SK-N-MC (cell line): ENCODE data around the gene TCN2.
"Not testable (repeated sequence)": the region's sequence is repeated elsewhere in the genome, so short reads cannot be mapped to it uniquely, and the experiment has no call there.

Source experiments
- DNase-seq: peaks from one replicate; pipeline ENCODE4 v3.0.0-alpha.2; 2011; ENCODE audit warnings: low read depth, low spot score
- H3K27ac ChIP-seq: fragments of 200-600 bp; sonication (generic); 2 replicates; pipeline ENCODE4 v1.5.1; 2016; ENCODE audit warnings: mixed run types
- H3K36me3 ChIP-seq: fragments of 200-600 bp; sonication (generic); 2 replicates; pipeline ENCODE4 v1.6.1; 2017; ENCODE audit warnings: antibody characterized with exemption, low read length, mixed read lengths; ENCODE audit not compliant: insufficient read depth
- H3K4me3 ChIP-seq: fragments of 200-600 bp; sonication (generic); 2 replicates; pipeline ENCODE4 v1.5.1; 2016
- H3K9ac ChIP-seq: fragments of 200-600 bp; sonication (generic); 2 replicates; pipeline ENCODE4 v1.8.0; 2017; ENCODE audit warnings: mixed run types, mixed read lengths; ENCODE audit not compliant: insufficient read length
- H3K9me3 ChIP-seq: fragments of 200-600 bp; sonication (generic); 2 replicates; pipeline ENCODE4 v1.6.1; 2017; ENCODE audit warnings: low read depth, mild to moderate bottlenecking, antibody characterized with exemption, low read length, moderate library complexity, mixed read lengths
- EZH2 ChIP-seq: fragments of 200-600 bp; sonication (generic); IDR thresholded peaks from one replicate; pipeline ENCODE4 v1.6.1; 2017; ENCODE audit warnings: antibody characterized with exemption
- FOXP2 ChIP-seq: optimal IDR thresholded peaks from 2 replicates; pipeline ENCODE3; 2011; ENCODE audit warnings: mild to moderate bottlenecking, moderate library complexity; ENCODE audit not compliant: insufficient read depth; ENCODE audit errors: extremely low read length, control extremely low read depth
- POLR2AphosphoS5 ChIP-seq: IDR thresholded peaks from 2 replicates; pipeline ENCODE4 v1.6.1; 2012; ENCODE audit warnings: mild to moderate bottlenecking, low read depth, low read length, borderline replicate concordance

The TCN2 gene

DNA sequence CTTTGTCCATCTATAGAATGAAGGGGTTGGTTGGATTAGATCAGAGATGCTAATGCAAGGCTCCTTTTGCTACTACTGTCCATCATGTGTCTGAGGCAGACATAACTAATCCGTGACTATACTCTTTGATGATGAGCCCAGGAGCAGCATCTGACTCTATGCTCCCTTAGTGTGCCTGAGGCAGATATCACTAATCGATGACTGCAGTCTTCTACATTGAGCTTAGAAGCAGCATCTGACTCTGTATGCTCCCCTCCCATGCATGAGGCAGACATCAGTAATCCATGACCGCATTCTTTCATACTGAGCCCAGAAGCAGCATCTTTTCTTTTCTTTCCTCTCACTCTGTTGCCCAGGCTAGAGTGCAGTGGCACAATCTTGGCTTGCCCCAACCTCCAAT lies 4.2 kb downstream of the TCN2 start:
- Histone ChIP-seq H3K36me3 (no peaks in the 10 kb centered on the region), H3K9ac (no peak overlapping the region), H3K4me3 (no peak overlapping the region), H3K9me3 (no peaks in the 10 kb centered on the region), H3K27ac (no peak overlapping the region)
- DNase-seq: no peak
- TF ChIP-seq EZH2 (no peak), FOXP2 (no peak), POLR2AphosphoS5 (no peak)

DNA sequence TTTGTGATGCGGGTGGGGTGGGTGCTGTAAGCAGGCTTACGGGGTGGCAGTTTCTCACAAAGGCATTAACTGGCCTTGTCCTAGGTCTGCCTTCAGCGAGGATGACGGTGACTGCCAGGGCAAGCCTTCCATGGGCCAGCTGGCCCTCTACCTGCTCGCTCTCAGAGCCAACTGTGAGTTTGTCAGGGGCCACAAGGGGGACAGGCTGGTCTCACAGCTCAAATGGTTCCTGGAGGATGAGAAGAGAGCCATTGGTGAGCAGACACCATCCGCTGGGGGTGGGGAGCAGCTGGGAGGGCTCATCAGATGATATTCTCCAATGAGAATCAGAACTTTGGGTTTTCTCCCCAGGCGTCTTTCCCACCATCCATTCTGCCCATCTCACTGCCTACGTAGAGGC lies 5.8 kb downstream of the TCN2 start:
- Histone ChIP-seq H3K9me3 (no peaks in the 10 kb centered on the region), H3K36me3 (no peaks in the 10 kb centered on the region), H3K4me3 (no peak overlapping the region), H3K9ac (no peak overlapping the region), H3K27ac (no peak overlapping the region)
- TF ChIP-seq POLR2AphosphoS5 (no peak), EZH2 (no peak)
- no peak for DNase-seq

DNA sequence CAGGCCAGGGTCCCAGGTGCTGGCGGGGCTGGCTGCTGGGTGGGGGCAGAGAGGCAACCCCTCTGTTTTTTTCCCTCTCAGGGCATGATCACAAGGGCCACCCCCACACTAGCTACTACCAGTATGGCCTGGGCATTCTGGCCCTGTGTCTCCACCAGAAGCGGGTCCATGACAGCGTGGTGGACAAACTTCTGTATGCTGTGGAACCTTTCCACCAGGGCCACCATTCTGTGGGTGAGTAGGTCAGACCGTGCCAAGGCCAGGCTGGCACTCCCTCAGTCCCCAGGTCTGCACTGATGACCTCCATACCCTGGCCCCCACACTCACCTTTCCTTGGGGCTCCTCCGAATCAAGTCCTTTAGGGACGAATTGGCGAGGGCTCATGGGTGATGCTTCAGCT lies 7.3 kb downstream of the TCN2 start:
- no peak overlapping the region for H3K9ac ChIP-seq

DNA sequence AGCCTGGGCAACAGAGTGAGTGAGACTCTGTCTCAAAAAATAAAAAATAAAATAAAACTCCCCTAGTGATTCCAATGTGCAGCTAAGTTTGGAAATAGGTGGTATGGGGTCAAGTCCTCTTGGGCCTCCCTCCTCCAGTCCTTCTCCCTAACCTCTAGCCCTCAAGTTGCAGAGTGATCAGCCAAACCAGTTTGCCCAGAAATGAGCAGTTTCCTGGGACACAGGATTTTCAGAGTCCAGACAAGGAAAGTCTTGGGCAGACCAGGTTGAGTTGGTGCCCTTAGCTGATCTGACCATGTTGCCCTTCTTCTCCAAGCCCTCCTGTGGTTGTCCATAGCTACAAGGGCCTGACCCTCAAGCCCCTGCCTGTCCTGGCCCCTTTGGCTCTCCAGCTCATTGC lies 7.9 kb downstream of the TCN2 start:
- Histone ChIP-seq H3K36me3 (no peaks in the 10 kb centered on the region), H3K27ac (no peak overlapping the region), H3K9me3 (no peaks in the 10 kb centered on the region), H3K4me3 (no peak overlapping the region), H3K9ac (no peak overlapping the region)
- no peak for DNase-seq
- TF ChIP-seq EZH2: no peak
- TF ChIP-seq FOXP2: no peak
- TF ChIP-seq POLR2AphosphoS5: no peak

More for the DNA sequence above, 7.3 kb downstream of the TCN2 start:
- H3K4me3 ChIP-seq: no peak overlapping the region
- no peak overlapping the region for H3K27ac ChIP-seq
- TF ChIP-seq FOXP2: no peak
- TF ChIP-seq POLR2AphosphoS5: no peak
- no peak for TF ChIP-seq EZH2
- DNase-seq: no peak
- no peaks in the 10 kb centered on the region for H3K9me3 ChIP-seq
- H3K36me3 ChIP-seq: no peaks in the 10 kb centered on the region

DNA sequence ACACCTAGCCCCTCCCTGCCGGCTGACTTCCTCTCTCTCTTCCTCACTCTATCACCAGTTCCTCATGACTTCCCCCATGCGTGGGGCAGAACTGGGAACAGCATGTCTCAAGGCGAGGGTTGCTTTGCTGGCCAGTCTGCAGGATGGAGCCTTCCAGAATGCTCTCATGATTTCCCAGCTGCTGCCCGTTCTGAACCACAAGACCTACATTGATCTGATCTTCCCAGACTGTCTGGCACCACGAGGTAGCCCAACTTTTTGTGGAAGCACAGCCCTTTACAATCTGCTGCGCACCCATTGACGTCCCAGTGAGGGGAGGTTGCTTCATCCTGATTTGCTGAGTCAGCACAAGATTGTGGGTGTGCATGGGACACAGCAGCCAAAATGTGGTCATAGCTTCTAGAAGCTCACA lies 8.6 kb downstream of the TCN2 start:
- Histone ChIP-seq H3K9ac (no peak overlapping the region), H3K4me3 (no peak overlapping the region), H3K36me3 (no peaks in the 10 kb centered on the region), H3K27ac (no peak overlapping the region), H3K9me3 (no peaks in the 10 kb centered on the region)
- no peak for TF ChIP-seq FOXP2
- no peak for TF ChIP-seq EZH2
- no peak for TF ChIP-seq POLR2AphosphoS5
- no peak for DNase-seq

DNA sequence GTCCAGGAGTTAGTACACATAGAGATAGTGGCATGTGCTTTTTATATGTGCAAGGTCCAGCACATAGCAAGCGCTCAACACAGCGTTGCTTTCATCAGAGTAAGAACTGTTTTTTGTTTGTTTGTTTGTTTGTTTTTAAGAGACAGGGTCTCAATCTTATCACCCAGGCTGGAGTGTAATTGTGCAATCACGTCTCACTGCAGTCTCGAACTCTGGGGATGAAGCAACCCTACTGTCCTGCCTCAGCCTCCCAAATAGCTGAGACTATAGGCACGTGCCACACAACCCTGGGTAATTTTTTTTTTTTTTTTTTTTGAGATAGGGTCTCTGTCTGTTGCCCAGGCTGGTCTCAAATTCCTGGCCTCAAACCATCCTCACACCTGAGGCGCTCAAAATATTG lies 10.8 kb downstream of the TCN2 start:
- Histone ChIP-seq H3K9ac (no peak overlapping the region), H3K9me3 (no peaks in the 10 kb centered on the region), H3K36me3 (no peaks in the 10 kb centered on the region), H3K4me3 (no peak overlapping the region), H3K27ac (no peak overlapping the region)
- no peak for TF ChIP-seq FOXP2
- TF ChIP-seq EZH2: no peak
- TF ChIP-seq POLR2AphosphoS5: no peak
- no peak for DNase-seq

DNA sequence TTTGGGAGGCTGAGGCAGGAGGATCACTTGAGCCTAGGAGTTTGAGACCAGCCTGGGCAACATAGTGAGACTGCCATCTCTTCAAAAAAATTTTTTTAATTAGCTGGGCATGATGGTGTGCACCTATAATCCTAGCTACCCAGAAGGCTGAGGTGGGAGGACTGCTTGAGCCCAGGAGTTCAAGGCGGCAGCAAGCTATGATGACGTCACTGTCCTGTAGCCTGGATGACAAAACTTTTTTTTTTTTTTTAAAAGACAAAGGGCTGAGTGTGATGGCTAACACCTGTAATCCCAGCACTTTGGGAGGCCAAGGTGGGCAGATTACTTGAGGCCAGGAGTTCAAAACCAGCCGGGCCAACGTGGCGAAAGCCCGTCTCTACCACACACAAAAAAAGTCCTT lies 12.9 kb downstream of the TCN2 start:
- H3K9ac ChIP-seq, H3K27ac ChIP-seq, H3K36me3 ChIP-seq, H3K9me3 ChIP-seq, DNase-seq, H3K4me3 ChIP-seq: not testable (repeated sequence)

DNA sequence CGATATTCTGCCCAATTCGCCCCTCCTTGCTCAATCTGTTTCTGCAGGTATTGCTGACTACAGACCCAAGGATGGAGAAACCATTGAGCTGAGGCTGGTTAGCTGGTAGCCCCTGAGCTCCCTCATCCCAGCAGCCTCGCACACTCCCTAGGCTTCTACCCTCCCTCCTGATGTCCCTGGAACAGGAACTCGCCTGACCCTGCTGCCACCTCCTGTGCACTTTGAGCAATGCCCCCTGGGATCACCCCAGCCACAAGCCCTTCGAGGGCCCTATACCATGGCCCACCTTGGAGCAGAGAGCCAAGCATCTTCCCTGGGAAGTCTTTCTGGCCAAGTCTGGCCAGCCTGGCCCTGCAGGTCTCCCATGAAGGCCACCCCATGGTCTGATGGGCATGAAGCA lies 19.4 kb downstream of the TCN2 start:
- Histone ChIP-seq H3K9me3 (no peaks in the 10 kb centered on the region), H3K27ac (no peak overlapping the region), H3K4me3 (no peak overlapping the region), H3K36me3 (no peaks in the 10 kb centered on the region), H3K9ac (no peak overlapping the region)
- no peak for DNase-seq
- no peak for TF ChIP-seq EZH2
- no peak for TF ChIP-seq FOXP2
- no peak for TF ChIP-seq POLR2AphosphoS5

DNA sequence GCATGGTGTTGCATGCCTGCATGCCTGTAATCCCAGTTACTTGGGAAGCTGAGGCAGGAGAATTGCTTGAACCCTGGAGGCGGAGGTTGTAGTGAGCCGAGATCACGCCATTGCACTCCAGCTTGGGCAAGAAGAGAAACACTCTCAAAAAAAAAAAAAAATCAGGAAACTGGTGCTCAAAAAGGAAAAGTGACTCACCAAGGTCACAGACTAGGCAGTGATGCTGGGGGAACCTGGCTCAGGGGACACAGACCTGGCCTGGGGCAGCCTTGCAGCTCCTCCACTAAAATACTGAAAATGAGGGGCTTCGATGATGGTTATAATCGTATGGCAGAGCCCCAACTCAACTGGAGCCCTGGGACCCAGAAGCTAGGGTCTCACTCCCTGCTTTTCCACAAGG lies 20.5 kb downstream of the TCN2 start:
- Histone ChIP-seq H3K9ac (no peak overlapping the region), H3K36me3 (no peaks in the 10 kb centered on the region), H3K9me3 (no peaks in the 10 kb centered on the region), H3K27ac (no peak overlapping the region), H3K4me3 (no peak overlapping the region)
- no peak for DNase-seq
- TF ChIP-seq EZH2: no peak
- no peak for TF ChIP-seq POLR2AphosphoS5
- TF ChIP-seq FOXP2: no peak
